ENCODE results near the gene GATAD2B. TPM values are rescaled to one million over a fixed set of nuclear protein-coding genes. Genes with fewer than 3 reads are reported as not detected.
A peak's percentile ranks its signal among the peaks of the same experiment; 100 is the strongest.

Gene GATAD2B
- total RNA-seq, 1 donor, result 8.6 TPM

- no peak for TF ChIP-seq CTCF (IDR thresholded peaks at IDR 0.05; ENCODE audit: insufficient read depth, low read depth, low read length)
- H3K4me3 ChIP-seq (ENCODE audit: low read depth, low read length), result no peak overlapping the region
- no peak for DNase-seq (ENCODE audit: low read depth)
Observed at GRCh38 chr1:153932156-153933131, 9.7 kb upstream of the GATAD2B start.

GRCh38 chr1:153929981-153930948 lies 7.5 kb upstream of the GATAD2B start:
- no peak for DNase-seq (ENCODE audit: low read depth)
- no peak overlapping the region for H3K4me3 ChIP-seq (ENCODE audit: low read depth, low read length)
- no peak for TF ChIP-seq CTCF (IDR thresholded peaks at IDR 0.05; ENCODE audit: insufficient read depth, low read depth, low read length)

GRCh38 chr1:153929426-153929825 lies 6.7 kb upstream of the GATAD2B start:
- no peak for TF ChIP-seq CTCF (IDR thresholded peaks at IDR 0.05; ENCODE audit: insufficient read depth, low read depth, low read length)
- no peak overlapping the region for H3K4me3 ChIP-seq (ENCODE audit: low read depth, low read length)
- no peak for DNase-seq (ENCODE audit: low read depth)

- no peak overlapping the region for H3K4me3 ChIP-seq (ENCODE audit: low read depth, low read length)
- DNase-seq (ENCODE audit: low read depth), result peak; percentile 39
- TF ChIP-seq CTCF (IDR thresholded peaks at IDR 0.05; ENCODE audit: insufficient read depth, low read depth, low read length), result no peak
Observed at GRCh38 chr1:153928791-153929341, 6.1 kb upstream of the GATAD2B start.

- TF ChIP-seq CTCF (IDR thresholded peaks at IDR 0.05; ENCODE audit: insufficient read depth, low read depth, low read length), result no peak
Observed at GRCh38 chr1:153928245-153928644, 5.5 kb upstream of the GATAD2B start.

GRCh38 chr1:153926405-153926804 lies 3.6 kb upstream of the GATAD2B start:
- no peak for DNase-seq (ENCODE audit: low read depth)
- H3K4me3 ChIP-seq (ENCODE audit: low read depth, low read length), result no peak overlapping the region
- TF ChIP-seq CTCF (IDR thresholded peaks at IDR 0.05; ENCODE audit: insufficient read depth, low read depth, low read length), result no peak

More at GRCh38 chr1:153928245-153928644, 5.5 kb upstream of the GATAD2B start:
- no peak overlapping the region for H3K4me3 ChIP-seq (ENCODE audit: low read depth, low read length)
- no peak for DNase-seq (ENCODE audit: low read depth)

Data from fibroblast of villous mesenchyme (primary cell).